GM12878 (cell line): Measurements from ENCODE around the gene THAP3. TPM values are rescaled to one million over a fixed set of nuclear protein-coding genes. Genes with fewer than 3 reads are reported as not detected.

Experiments
- ATAC-seq: fragments of 200-7000 bp; cut with Tn5 transposase; 3 replicates; pipeline ENCODE4 v1.9.1; 2020; ENCODE audit warnings: mild to moderate bottlenecking, moderate library complexity
- BruUV-seq: library from RNA; stranded (reverse); fragments of 400-500 nt; replicated peaks from 2 replicates; lab custom pipeline; 2021; lab: Mats Ljungman, UMichigan
- CTCF ChIA-PET: fragments of 300-600 bp; sonication (Branson Sonifier 250); formaldehyde crosslinking; extraction: SDS; loops from one replicate; lab custom pipeline; 2021; ENCODE audit warnings: inconsistent platforms; lab: Yijun Ruan, JAX
- POLR2A ChIA-PET: fragments of 350-600 bp; formaldehyde crosslinking; extraction: SDS; loops from one replicate; lab custom pipeline; 2021; ENCODE audit warnings: inconsistent platforms; lab: Charles Lee
- RAD21 ChIA-PET: fragments of 300-600 bp; sonication (Branson Sonifier 250); formaldehyde crosslinking; loops from one replicate; lab custom pipeline; 2023; ENCODE audit warnings: antibody characterized with exemption; ENCODE audit not compliant: unreplicated experiment; lab: Charles Lee
- SMC1A ChIA-PET: fragments of 300-600 bp; sonication (Branson Sonifier 250); formaldehyde crosslinking; loops from one replicate; lab custom pipeline; 2023; ENCODE audit not compliant: unreplicated experiment, uncharacterized antibody; lab: Charles Lee
- DNase-seq: peaks from one replicate; pipeline ENCODE4 v3.0.0-alpha.2; 2011; ENCODE audit warnings: low read depth, low spot score
- FAIRE-seq: peaks from 3 replicates; lab custom pipeline; 2011; peaks lifted over from hg19 to GRCh38; lab: Jason Lieb, UNC
- H2AFZ ChIP-seq: 2 replicates; pipeline ENCODE4 v1.6.0; 2011; ENCODE audit warnings: low read depth, low read length, control low read depth; ENCODE audit not compliant: control insufficient read depth
- H3K27ac ChIP-seq: 2 replicates; pipeline ENCODE4 v1.5.1; 2011; ENCODE audit warnings: control low read depth; ENCODE audit not compliant: control insufficient read depth, insufficient read depth
- H3K27me3 ChIP-seq, 2 experiments: replicated peaks in 1 of 2; 2 replicates each; pipeline versions ENCODE4 v1.6.0 to v1.6.1; 2011; ENCODE audit warnings: low read length in 1 of 2; ENCODE audit not compliant: control insufficient read depth in 2 of 2, insufficient read depth in 2 of 2
- H3K36me3 ChIP-seq, 2 experiments: 2 replicates each; pipeline ENCODE4 v1.5.1; 2011; ENCODE audit warnings: low read length in 1 of 2; ENCODE audit not compliant: control insufficient read depth in 2 of 2, insufficient read depth in 2 of 2
- H3K4me1 ChIP-seq: 2 replicates; pipeline ENCODE4 v1.6.1; 2011; ENCODE audit warnings: mild to moderate bottlenecking, low read length, moderate library complexity, mixed read lengths; ENCODE audit not compliant: control insufficient read depth, insufficient read depth
- H3K4me2 ChIP-seq: 2 replicates; pipeline ENCODE4 v1.6.0; 2011; ENCODE audit warnings: control low read depth; ENCODE audit not compliant: control insufficient read depth, insufficient read depth
- H3K4me3 ChIP-seq: fragments of 200-600 bp; sonication (generic); 2 replicates; pipeline ENCODE4 v1.5.1; 2016
- H3K79me2 ChIP-seq: 2 replicates; pipeline ENCODE4 v1.6.0; 2011; ENCODE audit warnings: low read length; ENCODE audit not compliant: control insufficient read depth, insufficient read depth
- H3K9ac ChIP-seq: 2 replicates; pipeline ENCODE4 v1.8.0; 2011; ENCODE audit warnings: low read length, control low read depth, mixed read lengths; ENCODE audit not compliant: control insufficient read depth, insufficient read depth
- H3K9me3 ChIP-seq: replicated peaks from 3 replicates; pipeline ENCODE4 v1.5.1; 2011; ENCODE audit warnings: mild to moderate bottlenecking, low read length; ENCODE audit not compliant: control insufficient read depth, insufficient read depth
- H4K20me1 ChIP-seq: 2 replicates; pipeline ENCODE4 v1.6.0; 2011; ENCODE audit not compliant: control insufficient read depth, insufficient read depth
- ESRRA ChIP-seq: IDR thresholded peaks from 2 replicates; pipeline ENCODE4 v1.6.1; 2012; ENCODE audit warnings: mild to moderate bottlenecking, low read length, improper control_type of control experiment
- HDAC2 ChIP-seq: fragments of 200-600 bp; sonication (generic); IDR thresholded peaks from 2 replicates; pipeline ENCODE4 v1.6.1; 2017
- NBN ChIP-seq: fragments of 450-650 bp; IDR thresholded peaks from 2 replicates; pipeline ENCODE4 v1.6.1; 2016
- RB1 ChIP-seq: fragments of 450-650 bp; formaldehyde crosslinking; IDR thresholded peaks from 2 replicates; pipeline ENCODE4 v1.6.1; 2017; ENCODE audit warnings: mild to moderate bottlenecking, borderline replicate concordance
- RCOR1 ChIP-seq: conservative IDR thresholded peaks from 2 replicates; pipeline ENCODE4 v1.6.1; 2012; ENCODE audit warnings: low read depth, low read length, improper control_type of control experiment
- SMARCA5 ChIP-seq: fragments of 450-650 bp; IDR thresholded peaks from 2 replicates; pipeline ENCODE4 v1.6.1; 2017; ENCODE audit warnings: mild to moderate bottlenecking
- STAT1 ChIP-seq: fragments of 450-650 bp; conservative IDR thresholded peaks from 2 replicates; pipeline ENCODE4 v1.6.1; 2014; ENCODE audit warnings: antibody characterized with exemption, mild to moderate bottlenecking
- WRNIP1 ChIP-seq: IDR thresholded peaks from 2 replicates; pipeline ENCODE4 v1.6.1; 2011; ENCODE audit warnings: low read depth, low read length, improper control_type of control experiment, borderline replicate concordance
- ZNF622 ChIP-seq: fragments of 450-650 bp; IDR thresholded peaks from 2 replicates; pipeline ENCODE4 v1.6.1; 2017; ENCODE audit warnings: mild to moderate bottlenecking, inconsistent platforms
- WGBS: methylation state at CpG from one replicate; pipeline ENCODE4 v1.1.6; 2016; ENCODE audit warnings: low lambda C conversion rate; ENCODE audit not compliant: insufficient replicate concordance, insufficient coverage; ENCODE audit errors: missing lambda C conversion rate; 5-methylcytosine and 5-hydroxymethylcytosine counted together
- in situ Hi-C: fragments of 300-500 bp; cut with MboI; formaldehyde crosslinking; loops from 9 replicates; pipeline ENCODE4 v1.14.3; 2018; ENCODE audit warnings: mixed read lengths
- intact Hi-C: fragments of 100-400 bp; cut with micrococcal nuclease; formaldehyde crosslinking; loops from one replicate; pipeline ENCODE4 v1.14.2; 2022; ENCODE audit not compliant: unreplicated experiment
- polyA plus RNA-seq, 11 experiments: library from polyadenylated mRNA; depleted of rRNA in 4 of 11; unstranded in 6 of 11; stranded (reverse) in 5 of 11; fragments of >200 nt; fragmentation: Nextera tagmentation in 4 of 11; fragmentation: Illumina TruSeq in 1 of 11; extraction: Ambion mirVana in 4 of 11; extraction: Trizol in 1 of 11; gene quantifications; 1 replicate in 1 of 11; 2 replicates in 10 of 11; pipeline versions ENCODE4 v1.2.1 to v1.2.3, GENCODE V29; 2011 to 2016; ENCODE audit warnings: inconsistent platforms in 2 of 11, missing spikeins in 2 of 11, low read depth in 1 of 11
- total RNA-seq, 4 experiments: library from RNA; depleted of rRNA in 3 of 4; stranded (reverse); fragments of >200 nt in 3 of 4; fragmentation: Illumina TruSeq in 1 of 4; extraction: Trizol in 1 of 4; gene quantifications; 2 replicates each; pipeline versions ENCODE4 v1.2.1 to v1.2.3, GENCODE V29; 2013 to 2021
- TF ChIP-seq, protein P1 (sequence below): fragments of 450-650 bp; IDR thresholded peaks from 2 replicates; pipeline ENCODE4 v1.6.1; 2018; ENCODE audit warnings: mild to moderate bottlenecking, low read depth, moderate library complexity; ENCODE audit not compliant: partially characterized antibody
- TF ChIP-seq, protein P2 (sequence below): fragments of 450-650 bp; IDR thresholded peaks from 2 replicates; pipeline ENCODE4 v1.6.1; 2017; ENCODE audit warnings: mild to moderate bottlenecking, moderate library complexity

The THAP3 gene
- total and polyA plus RNA-seq, 10 of the 15 experiments (the other 5 are each of a cell fraction or from before 2014, with no cell fraction given), result 1.5 to 19.5 (median 11.9) TPM

- in situ Hi-C loops, result no loop called here
- no peak for ATAC-seq
Observed at GRCh38 chr1:6632588-6633514, 8.2 kb downstream of the THAP3 start.

More at GRCh38 chr1:6632588-6633514, 8.2 kb downstream of the THAP3 start:
- no peak overlapping the region for H3K4me2 ChIP-seq
- TSS peak; percentile 38 for BruUV-seq
- POLR2A ChIA-PET, result interaction anchor here (0.7 kb wide), 2 partner anchors 21 to 409 kb away, joined by 3 read pairs; no protein-coding TSS in a partner anchor
- no peak overlapping the region for H2AFZ ChIP-seq
- TF ChIP-seq STAT1, result no peak
- TF ChIP-seq ESRRA, result no peak
- TF ChIP-seq ZNF622, result no peak
- TF ChIP-seq RCOR1, result no peak
- TF ChIP-seq, protein P1, sequence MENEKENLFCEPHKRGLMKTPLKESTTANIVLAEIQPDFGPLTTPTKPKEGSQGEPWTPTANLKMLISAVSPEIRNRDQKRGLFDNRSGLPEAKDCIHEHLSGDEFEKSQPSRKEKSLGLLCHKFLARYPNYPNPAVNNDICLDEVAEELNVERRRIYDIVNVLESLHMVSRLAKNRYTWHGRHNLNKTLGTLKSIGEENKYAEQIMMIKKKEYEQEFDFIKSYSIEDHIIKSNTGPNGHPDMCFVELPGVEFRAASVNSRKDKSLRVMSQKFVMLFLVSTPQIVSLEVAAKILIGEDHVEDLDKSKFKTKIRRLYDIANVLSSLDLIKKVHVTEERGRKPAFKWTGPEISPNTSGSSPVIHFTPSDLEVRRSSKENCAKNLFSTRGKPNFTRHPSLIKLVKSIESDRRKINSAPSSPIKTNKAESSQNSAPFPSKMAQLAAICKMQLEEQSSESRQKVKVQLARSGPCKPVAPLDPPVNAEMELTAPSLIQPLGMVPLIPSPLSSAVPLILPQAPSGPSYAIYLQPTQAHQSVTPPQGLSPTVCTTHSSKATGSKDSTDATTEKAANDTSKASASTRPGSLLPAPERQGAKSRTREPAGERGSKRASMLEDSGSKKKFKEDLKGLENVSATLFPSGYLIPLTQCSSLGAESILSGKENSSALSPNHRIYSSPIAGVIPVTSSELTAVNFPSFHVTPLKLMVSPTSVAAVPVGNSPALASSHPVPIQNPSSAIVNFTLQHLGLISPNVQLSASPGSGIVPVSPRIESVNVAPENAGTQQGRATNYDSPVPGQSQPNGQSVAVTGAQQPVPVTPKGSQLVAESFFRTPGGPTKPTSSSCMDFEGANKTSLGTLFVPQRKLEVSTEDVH, result no peak
- TF ChIP-seq RB1, result no peak
- no peak for TF ChIP-seq NBN
- no peak for TF ChIP-seq HDAC2
- TF ChIP-seq, protein P2, sequence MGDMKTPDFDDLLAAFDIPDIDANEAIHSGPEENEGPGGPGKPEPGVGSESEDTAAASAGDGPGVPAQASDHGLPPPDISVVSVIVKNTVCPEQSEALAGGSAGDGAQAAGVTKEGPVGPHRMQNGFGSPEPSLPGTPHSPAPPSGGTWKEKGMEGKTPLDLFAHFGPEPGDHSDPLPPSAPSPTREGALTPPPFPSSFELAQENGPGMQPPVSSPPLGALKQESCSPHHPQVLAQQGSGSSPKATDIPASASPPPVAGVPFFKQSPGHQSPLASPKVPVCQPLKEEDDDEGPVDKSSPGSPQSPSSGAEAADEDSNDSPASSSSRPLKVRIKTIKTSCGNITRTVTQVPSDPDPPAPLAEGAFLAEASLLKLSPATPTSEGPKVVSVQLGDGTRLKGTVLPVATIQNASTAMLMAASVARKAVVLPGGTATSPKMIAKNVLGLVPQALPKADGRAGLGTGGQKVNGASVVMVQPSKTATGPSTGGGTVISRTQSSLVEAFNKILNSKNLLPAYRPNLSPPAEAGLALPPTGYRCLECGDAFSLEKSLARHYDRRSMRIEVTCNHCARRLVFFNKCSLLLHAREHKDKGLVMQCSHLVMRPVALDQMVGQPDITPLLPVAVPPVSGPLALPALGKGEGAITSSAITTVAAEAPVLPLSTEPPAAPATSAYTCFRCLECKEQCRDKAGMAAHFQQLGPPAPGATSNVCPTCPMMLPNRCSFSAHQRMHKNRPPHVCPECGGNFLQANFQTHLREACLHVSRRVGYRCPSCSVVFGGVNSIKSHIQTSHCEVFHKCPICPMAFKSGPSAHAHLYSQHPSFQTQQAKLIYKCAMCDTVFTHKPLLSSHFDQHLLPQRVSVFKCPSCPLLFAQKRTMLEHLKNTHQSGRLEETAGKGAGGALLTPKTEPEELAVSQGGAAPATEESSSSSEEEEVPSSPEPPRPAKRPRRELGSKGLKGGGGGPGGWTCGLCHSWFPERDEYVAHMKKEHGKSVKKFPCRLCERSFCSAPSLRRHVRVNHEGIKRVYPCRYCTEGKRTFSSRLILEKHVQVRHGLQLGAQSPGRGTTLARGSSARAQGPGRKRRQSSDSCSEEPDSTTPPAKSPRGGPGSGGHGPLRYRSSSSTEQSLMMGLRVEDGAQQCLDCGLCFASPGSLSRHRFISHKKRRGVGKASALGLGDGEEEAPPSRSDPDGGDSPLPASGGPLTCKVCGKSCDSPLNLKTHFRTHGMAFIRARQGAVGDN, result no peak
- TF ChIP-seq WRNIP1, result no peak
- no peak for TF ChIP-seq SMARCA5
- CTCF ChIA-PET, result interaction anchor here (0.6 kb wide), 1 partner anchor 114 kb away, joined by 4 read pairs; no protein-coding TSS in a partner anchor
- H3K9me3 ChIP-seq, result no peaks in the 10 kb centered on the region
- 93% methylated on average over 28 of the region's 30 CpGs for WGBS
- H3K4me3 ChIP-seq, result no peak overlapping the region
- no peak for DNase-seq
- no peaks in the 10 kb centered on the region for H3K79me2 ChIP-seq
- no peaks in the 10 kb centered on the region for H3K27me3 ChIP-seq
- no peaks in the 10 kb centered on the region for H4K20me1 ChIP-seq
- H3K9ac ChIP-seq, result no peak overlapping the region
- no peaks in the 10 kb centered on the region for H3K4me1 ChIP-seq
- intact Hi-C loops, result no loop called here
- SMC1A ChIA-PET, result no interaction called here
- RAD21 ChIA-PET, result no interaction called here
- H3K36me3 ChIP-seq, result peaks cover 14 to 29% of the 10 kb centered on the region in 2 experiments; a peak in 3 of 4 replicates
- no peak overlapping the region for H3K27ac ChIP-seq
- FAIRE-seq, result no peak
